ENCODE measurements around the gene SORL1-AS1.
"Not testable (repeated sequence)": the region's sequence is repeated elsewhere in the genome, so short reads cannot be mapped to it uniquely, and the experiment has no call there.

The SORL1-AS1 gene

GRCh38 chr11:121426476-121427399 is 26.0 kb downstream of the SORL1-AS1 start:
- no peak for DNase-seq

GRCh38 chr11:121425828-121426227 is 26.9 kb downstream of the SORL1-AS1 start:
- DNase-seq, result no peak

GRCh38 chr11:121422675-121423074 is 30.1 kb downstream of the SORL1-AS1 start:
- no peak for DNase-seq

GRCh38 chr11:121421149-121421901 is 31.4 kb downstream of the SORL1-AS1 start:
- no peak for DNase-seq

GRCh38 chr11:121420398-121420797 is 32.4 kb downstream of the SORL1-AS1 start:
- no peak for DNase-seq

- no peak for DNase-seq
Measured at GRCh38 chr11:121419836-121420235, 32.9 kb downstream of the SORL1-AS1 start.

DNA sequence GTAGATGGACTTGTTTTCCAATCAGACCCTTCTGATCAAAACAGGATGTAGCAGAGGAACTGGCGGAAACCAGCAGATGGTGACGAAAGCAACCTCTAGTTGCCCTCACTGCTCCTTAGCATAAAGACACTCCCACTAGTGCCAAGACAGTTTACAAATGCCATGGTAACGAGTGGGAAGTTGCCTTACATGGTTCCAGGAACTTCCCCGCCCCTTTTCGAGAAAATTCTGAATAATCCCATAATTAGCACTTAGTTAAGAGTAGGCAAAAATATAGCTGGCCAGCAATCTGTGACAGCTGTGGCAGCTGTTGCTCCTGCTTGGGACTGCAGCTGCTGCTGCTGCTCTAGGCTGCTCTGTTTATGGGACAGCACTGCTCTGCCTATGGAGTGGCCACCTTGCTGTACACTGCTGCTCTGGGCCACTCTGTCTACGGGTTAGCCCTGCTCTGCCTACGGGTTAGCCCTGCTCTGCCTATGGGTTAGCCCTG is 34.1 kb downstream of the SORL1-AS1 start:
- DNase-seq, result peak; percentile 47

DNA sequence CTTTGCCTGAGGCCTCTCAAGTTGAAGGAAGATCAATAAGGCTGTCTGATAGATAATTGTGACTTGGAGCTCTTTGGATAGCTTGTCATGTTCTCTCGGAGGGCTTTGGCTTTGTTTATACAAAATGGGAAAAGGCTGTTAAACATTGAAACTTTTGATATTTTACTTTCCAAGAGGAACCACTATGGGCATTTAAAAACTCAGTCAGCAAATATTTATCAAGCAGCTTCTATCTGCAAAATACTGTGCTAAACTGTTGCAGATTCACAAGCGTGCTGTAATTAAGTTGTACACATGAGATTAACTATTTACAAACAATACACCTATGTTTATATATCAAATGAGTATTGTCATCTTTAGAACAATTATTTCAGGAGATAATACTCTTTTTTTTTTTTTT is 35.2 kb downstream of the SORL1-AS1 start:
- DNase-seq, result no peak

DNA sequence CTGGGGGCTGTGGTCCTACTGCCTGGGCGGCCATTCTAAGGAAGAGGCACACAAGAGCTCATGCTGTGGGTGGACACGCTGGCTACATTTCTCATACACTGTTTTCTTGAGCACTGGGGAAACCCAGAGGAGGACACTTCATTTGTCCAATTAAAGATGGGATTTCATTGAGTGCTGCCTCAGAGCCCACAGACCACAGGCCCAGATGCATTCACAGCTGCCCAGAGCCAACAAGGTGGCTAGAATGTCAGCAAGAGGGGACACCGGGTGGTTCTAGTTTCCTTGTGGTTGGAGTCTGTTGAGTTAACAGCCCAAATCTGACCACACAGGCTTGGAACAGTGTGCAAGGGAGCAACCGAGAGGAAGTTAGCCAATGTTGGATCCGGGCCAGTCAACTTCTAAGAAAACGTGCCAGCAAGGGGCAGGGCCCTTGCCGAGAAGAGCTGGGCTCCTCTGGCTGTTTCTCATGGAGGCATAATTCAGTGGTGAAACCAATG is 35.7 kb downstream of the SORL1-AS1 start:
- peak; percentile 91 for DNase-seq

- no peak for DNase-seq
Measured at GRCh38 chr11:121415856-121416255, 36.9 kb downstream of the SORL1-AS1 start.

DNA sequence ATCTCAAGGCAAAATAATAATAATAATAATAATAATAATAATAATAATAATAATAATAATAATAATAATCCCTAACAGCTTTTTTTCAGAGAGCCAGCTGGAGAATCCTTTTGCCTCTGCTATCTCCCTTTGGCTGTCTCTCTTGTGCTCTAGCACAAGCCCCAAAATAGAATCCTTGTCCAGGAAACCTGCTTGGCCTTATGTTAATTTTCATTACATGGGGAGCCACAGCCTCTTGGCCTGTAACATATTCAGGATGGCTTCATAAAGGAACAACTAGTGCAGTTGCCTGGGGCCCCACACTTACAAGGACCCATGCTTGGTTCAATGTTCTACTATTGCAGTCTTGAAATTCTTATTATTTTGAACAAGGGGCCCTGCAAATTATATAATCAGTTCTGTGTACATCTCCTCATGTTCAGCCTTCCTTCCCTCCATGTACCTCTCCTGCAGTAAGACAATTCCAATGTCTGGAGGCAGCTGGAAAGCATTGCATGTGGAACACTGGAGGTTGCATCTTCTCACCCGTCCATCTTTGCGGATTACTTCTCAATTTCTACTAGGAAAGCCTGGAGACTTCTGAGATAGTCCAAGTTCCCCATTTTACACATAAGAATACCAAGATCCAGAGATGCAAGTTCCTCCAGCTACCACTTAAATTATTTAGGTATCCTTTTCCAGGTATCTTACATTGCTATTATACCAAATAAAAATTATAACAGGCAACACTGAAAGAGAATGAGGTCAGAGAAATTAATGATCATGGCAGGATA is 38.4 kb downstream of the SORL1-AS1 start:
- no peak for DNase-seq

GRCh38 chr11:121412711-121413415 is 39.9 kb downstream of the SORL1-AS1 start:
- no peak for DNase-seq

DNA sequence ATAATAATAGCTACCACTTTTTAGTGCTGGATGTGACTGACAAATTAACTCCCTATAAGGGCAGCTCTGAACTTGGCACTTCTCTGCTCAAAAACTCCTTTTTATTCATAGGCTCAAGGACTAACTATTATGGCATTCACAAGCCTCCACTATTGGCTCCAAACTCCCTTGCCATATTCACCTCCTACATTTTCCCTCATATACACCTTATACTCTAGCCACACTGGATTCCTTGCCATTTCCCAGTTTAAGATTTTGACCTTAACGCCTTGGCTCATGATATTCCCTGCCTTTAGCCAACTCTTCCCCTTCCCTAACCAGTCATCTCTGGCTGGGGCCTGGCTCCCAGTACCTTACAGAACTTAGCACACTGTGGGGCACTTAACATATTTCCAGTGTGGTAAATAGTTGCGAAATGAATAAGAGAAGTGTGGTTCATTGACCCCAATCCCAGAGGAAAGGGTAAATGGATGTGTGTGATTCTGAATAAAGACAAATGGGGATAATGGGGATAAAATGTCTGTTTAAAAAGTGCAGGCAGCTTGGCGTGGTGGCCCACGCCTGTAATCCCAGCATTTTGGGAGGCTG is 40.7 kb downstream of the SORL1-AS1 start:
- DNase-seq, result no peak

- not testable (repeated sequence) for DNase-seq
Measured at GRCh38 chr11:121411330-121411729, 41.4 kb downstream of the SORL1-AS1 start.

- DNase-seq, result not testable (repeated sequence)
Measured at GRCh38 chr11:121410041-121410440, 42.7 kb downstream of the SORL1-AS1 start.

- DNase-seq, result no peak
Measured at GRCh38 chr11:121408830-121409229, 43.9 kb downstream of the SORL1-AS1 start.

- no peak for DNase-seq
Measured at GRCh38 chr11:121406291-121406690, 46.5 kb downstream of the SORL1-AS1 start.

- no peak for DNase-seq
Measured at GRCh38 chr11:121405646-121406045, 47.1 kb downstream of the SORL1-AS1 start.

DNA sequence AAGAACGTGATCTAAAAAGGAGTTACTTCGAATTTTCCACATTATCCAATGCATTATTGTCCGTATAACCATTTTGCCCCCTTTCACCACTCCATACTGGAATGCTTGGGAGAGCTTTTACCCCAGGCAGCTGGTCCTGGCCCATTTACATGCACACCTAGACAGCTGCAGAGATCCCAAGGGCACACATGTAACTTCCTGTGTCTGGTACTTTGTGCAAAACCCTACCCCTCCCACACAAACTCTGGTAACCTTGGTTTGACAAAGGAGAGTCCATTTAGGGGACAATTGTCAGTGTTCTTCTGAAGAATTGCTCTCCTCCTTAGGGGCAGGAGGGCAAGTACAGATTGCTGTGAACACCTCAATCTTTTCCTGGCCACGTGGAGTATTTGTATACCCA is 58.0 kb downstream of the SORL1-AS1 start:
- no peak for DNase-seq

DNA sequence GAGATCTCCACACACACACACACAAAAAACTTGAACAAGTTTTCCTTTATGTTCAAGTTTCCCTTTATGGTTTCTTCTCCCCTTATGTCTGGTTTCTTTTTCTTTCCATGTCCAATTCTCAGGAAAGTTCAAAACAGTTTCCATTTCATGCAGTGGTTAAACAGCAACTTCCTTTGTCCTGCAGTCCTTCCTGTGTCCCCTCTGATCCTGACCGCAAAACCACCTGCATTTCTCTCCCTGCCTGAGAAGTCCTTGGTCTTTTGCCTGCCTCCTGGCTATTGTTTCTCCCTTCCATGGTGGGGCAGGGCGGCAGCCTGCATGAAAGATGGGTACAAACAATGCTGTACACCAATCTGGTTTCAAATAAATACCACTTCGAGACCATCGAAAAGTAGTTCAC is 58.9 kb downstream of the SORL1-AS1 start:
- no peak for DNase-seq

DNA sequence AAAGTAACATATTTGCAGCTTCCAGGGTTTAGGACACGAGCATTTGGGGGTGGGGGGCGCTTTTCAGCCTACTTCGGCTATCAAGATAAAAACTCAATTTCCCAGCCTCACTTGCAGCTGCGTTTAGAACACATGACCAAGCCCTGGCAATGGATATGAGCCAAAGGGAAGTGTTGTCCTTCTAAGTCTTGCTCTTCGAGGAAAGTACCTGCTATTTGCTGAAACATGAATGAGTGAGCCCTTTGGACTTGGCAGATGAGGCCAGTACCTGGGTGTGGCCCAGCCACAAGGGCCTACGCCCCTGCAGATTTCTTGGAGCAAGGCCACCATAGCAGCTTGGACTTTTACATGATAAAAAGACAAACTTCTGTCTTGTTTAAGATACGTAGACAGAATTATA is 60.9 kb downstream of the SORL1-AS1 start:
- DNase-seq, result no peak

- no peak for DNase-seq
Measured at GRCh38 chr11:121389651-121390050, 63.1 kb downstream of the SORL1-AS1 start.
